Fibroblast of lung (primary cell): Measurements from ENCODE around the gene WDR45B. TPM values are rescaled to one million over a fixed set of nuclear protein-coding genes. Genes with fewer than 3 reads are reported as not detected.

Source experiments
- DNase-seq, 2 donors: peaks; one replicate each; pipeline versions ENCODE4 v3.0.0 to v3.0.0-alpha.2; 2010; ENCODE audit warnings: low read depth in 2 of 2
- H2AFZ ChIP-seq: 2 replicates; pipeline ENCODE4 v1.5.1; 2012; ENCODE audit warnings: low read length, control low read depth, inconsistent platforms
- H3K27ac ChIP-seq: 2 replicates; pipeline ENCODE4 v1.5.1; 2011; ENCODE audit warnings: low read length, control low read depth; ENCODE audit not compliant: insufficient read depth
- H3K27me3 ChIP-seq: 2 replicates; pipeline ENCODE4 v1.5.1; 2011; ENCODE audit warnings: mild to moderate bottlenecking, low read length; ENCODE audit not compliant: control insufficient read depth, insufficient read depth
- H3K36me3 ChIP-seq: 2 replicates; pipeline ENCODE4 v1.5.1; 2011; ENCODE audit warnings: low read length; ENCODE audit not compliant: control insufficient read depth, insufficient read depth
- H3K4me1 ChIP-seq: 2 replicates; pipeline ENCODE4 v1.5.1; 2011; ENCODE audit warnings: low read length; ENCODE audit not compliant: control insufficient read depth, insufficient read depth; ENCODE audit errors: extremely low read depth
- H3K4me2 ChIP-seq: 2 replicates; pipeline ENCODE4 v1.5.1; 2011; ENCODE audit warnings: low read length, control low read depth; ENCODE audit not compliant: insufficient read depth; ENCODE audit errors: extremely low read depth
- H3K4me3 ChIP-seq, 4 experiments: fragments of 200-600 bp in 1 of 4; sonication (generic) in 1 of 4; replicated peaks in 1 of 4; 2 replicates each; pipeline ENCODE4 v1.5.1; 2011 to 2016; ENCODE audit warnings: low read length in 4 of 4, low read depth in 3 of 4, mild to moderate bottlenecking in 3 of 4, control low read depth in 2 of 4, inconsistent platforms in 1 of 4, mixed read lengths in 1 of 4; ENCODE audit not compliant: insufficient read depth in 1 of 4; ENCODE audit errors: control extremely low read depth in 1 of 4
- H3K79me2 ChIP-seq: 2 replicates; pipeline ENCODE4 v1.5.1; 2012; ENCODE audit warnings: mild to moderate bottlenecking, low read length, inconsistent platforms; ENCODE audit not compliant: control insufficient read depth, insufficient read depth
- H3K9ac ChIP-seq: 2 replicates; pipeline ENCODE4 v1.5.1; 2011; ENCODE audit warnings: mild to moderate bottlenecking, low read length, control low read depth; ENCODE audit not compliant: insufficient read depth
- H3K9me3 ChIP-seq: 2 replicates; pipeline ENCODE4 v1.5.1; 2012; ENCODE audit warnings: low read depth, low read length; ENCODE audit not compliant: control insufficient read depth, insufficient read depth
- H4K20me1 ChIP-seq: 2 replicates; pipeline ENCODE4 v1.5.1; 2011; ENCODE audit warnings: low read length; ENCODE audit not compliant: control insufficient read depth, insufficient read depth; ENCODE audit errors: extremely low read depth
- CTCF ChIP-seq, 2 donors: IDR thresholded peaks in 1 of 2; conservative IDR thresholded peaks in 1 of 2; 1 replicate in 1 of 2; 2 replicates in 1 of 2; pipeline ENCODE4 v1.5.1; 2011 to 2012; ENCODE audit warnings: low read length in 2 of 2, control low read depth in 1 of 2, inconsistent platforms in 1 of 2, low read depth in 1 of 2, mild to moderate bottlenecking in 1 of 2
- EZH2 ChIP-seq: IDR thresholded peaks from 2 replicates; pipeline ENCODE4 v1.5.1; 2012; ENCODE audit warnings: low read length, control low read depth, mild to moderate bottlenecking; ENCODE audit errors: missing control alignments
- polyA plus RNA-seq, 2 donors: library from polyadenylated mRNA; depleted of rRNA in 1 of 2; stranded (reverse) in 1 of 2; unstranded in 1 of 2; fragments of >200 nt; gene quantifications; 2 replicates each; pipeline ENCODE4 v1.2.1, GENCODE V29; 2011 to 2012; ENCODE audit warnings: missing spikeins in 1 of 2
- total RNA-seq: library from RNA; depleted of rRNA; stranded (reverse); fragments of >200 nt; gene quantifications from 2 replicates; pipeline ENCODE4 v1.2.1, GENCODE V29; 2014

Gene WDR45B
- total and polyA plus RNA-seq, 2 donors (not counting 1 experiment from before 2014, with no cell fraction given), result 66.2 to 95.2 TPM

DNA sequence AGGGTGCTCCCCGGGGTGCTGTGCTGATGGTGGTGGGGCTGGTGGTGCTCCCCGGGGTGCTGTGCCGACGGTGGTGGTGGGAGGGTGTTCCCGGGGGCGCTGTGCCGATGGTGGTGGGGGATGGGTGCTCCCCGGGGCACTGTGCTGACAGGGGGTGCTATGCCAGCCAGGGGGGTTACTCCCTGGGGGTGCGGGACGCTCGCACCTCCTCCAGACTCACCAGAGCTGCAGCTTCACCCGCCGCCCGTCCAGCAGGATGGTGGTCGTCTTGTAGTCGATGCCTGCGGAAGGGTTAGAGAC, 16.0 kb upstream of the WDR45B start:
- no peak overlapping the region for H3K27ac ChIP-seq
- TF ChIP-seq CTCF (conservative IDR thresholded peaks at IDR 0.05 in 1 of 2, IDR thresholded peaks at IDR 0.05 in 1 of 2; ENCODE audit: low read depth in 1 of 2, low read length in 2 of 2) (no peak), EZH2 (no peak)
- H3K27me3 ChIP-seq, result no peaks in the 10 kb centered on the region
- no peak overlapping the region for H2AFZ ChIP-seq
- DNase-seq, result no peak
- no peaks in the 10 kb centered on the region for H3K79me2 ChIP-seq
- H3K4me3 ChIP-seq, result no peak overlapping the region
- H4K20me1 ChIP-seq, result no peaks in the 10 kb centered on the region
- no peaks in the 10 kb centered on the region for H3K4me1 ChIP-seq
- H3K36me3 ChIP-seq, result no peaks in the 10 kb centered on the region
- H3K9ac ChIP-seq, result no peak overlapping the region
- H3K4me2 ChIP-seq, result no peak overlapping the region
- H3K9me3 ChIP-seq, result peaks cover 3% of the 10 kb centered on the region

- Histone ChIP-seq H3K4me2 (no peak overlapping the region), H3K9ac (no peak overlapping the region), H3K27me3 (no peaks in the 10 kb centered on the region), H3K36me3 (no peaks in the 10 kb centered on the region), H3K4me1 (no peaks in the 10 kb centered on the region), H3K27ac (no peak overlapping the region), H4K20me1 (no peaks in the 10 kb centered on the region), H3K9me3 (peaks cover 3% of the 10 kb centered on the region), H3K79me2 (no peaks in the 10 kb centered on the region), H3K4me3 (no peak overlapping the region), H2AFZ (no peak overlapping the region)
- TF ChIP-seq EZH2, result no peak
- no peak for TF ChIP-seq CTCF (conservative IDR thresholded peaks at IDR 0.05 in 1 of 2, IDR thresholded peaks at IDR 0.05 in 1 of 2; ENCODE audit: low read depth in 1 of 2, low read length in 2 of 2)
- no peak for DNase-seq
Observed at GRCh38 chr17:82663381-82664275, 15.4 kb upstream of the WDR45B start.

- DNase-seq, result no peak
- Histone ChIP-seq H2AFZ (no peak overlapping the region), H4K20me1 (no peaks in the 10 kb centered on the region), H3K9me3 (peaks cover 3% of the 10 kb centered on the region), H3K9ac (no peak overlapping the region), H3K27me3 (no peaks in the 10 kb centered on the region), H3K4me1 (no peaks in the 10 kb centered on the region), H3K4me3 (no peak overlapping the region), H3K27ac (no peak overlapping the region), H3K36me3 (no peaks in the 10 kb centered on the region), H3K4me2 (no peak overlapping the region), H3K79me2 (no peaks in the 10 kb centered on the region)
- TF ChIP-seq CTCF (conservative IDR thresholded peaks at IDR 0.05 in 1 of 2, IDR thresholded peaks at IDR 0.05 in 1 of 2; ENCODE audit: low read depth in 1 of 2, low read length in 2 of 2) (no peak), EZH2 (no peak)
Observed at GRCh38 chr17:82662711-82663261, 14.5 kb upstream of the WDR45B start.
